Fibroblast of lung (primary cell): ENCODE data around the gene FRMPD3.

Source experiments
- EZH2 ChIP-seq: IDR thresholded peaks from 2 replicates; pipeline ENCODE4 v1.5.1; 2012; ENCODE audit warnings: low read length, control low read depth, mild to moderate bottlenecking; ENCODE audit errors: missing control alignments
- TF ChIP-seq, protein P1 (sequence below), 2 donors: IDR thresholded peaks in 1 of 2; conservative IDR thresholded peaks in 1 of 2; 1 replicate in 1 of 2; 2 replicates in 1 of 2; pipeline ENCODE4 v1.5.1; 2011 to 2012; ENCODE audit warnings: low read length in 2 of 2, control low read depth in 1 of 2, inconsistent platforms in 1 of 2, low read depth in 1 of 2, mild to moderate bottlenecking in 1 of 2

DNA sequence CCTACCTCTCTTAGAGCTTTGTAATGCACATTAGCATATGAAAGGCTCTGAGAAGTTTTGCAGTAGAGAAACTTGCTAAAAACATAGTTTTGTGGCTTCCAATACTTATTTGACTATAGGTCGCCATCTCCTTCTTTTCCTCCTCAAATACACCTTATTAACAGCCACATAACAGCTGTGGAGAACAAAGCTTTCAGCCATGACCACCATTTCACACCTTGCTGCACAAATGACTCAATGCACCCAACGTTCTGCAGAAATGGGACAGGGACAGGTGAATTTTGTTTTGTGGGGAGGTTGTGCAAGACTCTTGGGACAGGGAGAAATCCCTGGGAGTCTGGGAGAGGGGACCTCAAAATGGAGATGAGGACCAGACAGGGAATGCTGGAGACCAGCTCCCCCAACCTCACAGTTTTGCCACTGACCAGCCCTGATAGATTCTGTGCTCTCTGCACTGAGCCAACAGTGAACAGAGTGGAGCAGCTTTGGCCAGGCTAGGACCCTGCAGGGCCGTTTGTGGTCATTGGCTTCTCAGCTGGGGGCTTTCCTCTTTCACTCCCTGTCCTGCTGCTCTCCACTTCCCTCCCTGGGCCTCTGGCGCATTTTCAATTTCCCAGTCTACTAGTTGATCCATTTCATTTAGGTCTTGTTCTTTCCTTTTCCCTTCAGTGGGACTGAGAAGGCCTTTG lies 16.6 kb downstream of the FRMPD3 start:
- TF ChIP-seq, protein P1, sequence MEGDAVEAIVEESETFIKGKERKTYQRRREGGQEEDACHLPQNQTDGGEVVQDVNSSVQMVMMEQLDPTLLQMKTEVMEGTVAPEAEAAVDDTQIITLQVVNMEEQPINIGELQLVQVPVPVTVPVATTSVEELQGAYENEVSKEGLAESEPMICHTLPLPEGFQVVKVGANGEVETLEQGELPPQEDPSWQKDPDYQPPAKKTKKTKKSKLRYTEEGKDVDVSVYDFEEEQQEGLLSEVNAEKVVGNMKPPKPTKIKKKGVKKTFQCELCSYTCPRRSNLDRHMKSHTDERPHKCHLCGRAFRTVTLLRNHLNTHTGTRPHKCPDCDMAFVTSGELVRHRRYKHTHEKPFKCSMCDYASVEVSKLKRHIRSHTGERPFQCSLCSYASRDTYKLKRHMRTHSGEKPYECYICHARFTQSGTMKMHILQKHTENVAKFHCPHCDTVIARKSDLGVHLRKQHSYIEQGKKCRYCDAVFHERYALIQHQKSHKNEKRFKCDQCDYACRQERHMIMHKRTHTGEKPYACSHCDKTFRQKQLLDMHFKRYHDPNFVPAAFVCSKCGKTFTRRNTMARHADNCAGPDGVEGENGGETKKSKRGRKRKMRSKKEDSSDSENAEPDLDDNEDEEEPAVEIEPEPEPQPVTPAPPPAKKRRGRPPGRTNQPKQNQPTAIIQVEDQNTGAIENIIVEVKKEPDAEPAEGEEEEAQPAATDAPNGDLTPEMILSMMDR (conservative IDR thresholded peaks at IDR 0.05 in 1 of 2, IDR thresholded peaks at IDR 0.05 in 1 of 2; ENCODE audit: low read depth in 1 of 2, low read length in 2 of 2), result no peak
- no peak for TF ChIP-seq EZH2
